Naive thymus-derived CD4-positive, alpha-beta T cell (primary cell): ENCODE measurements around the gene SMIM5. TPM values are rescaled to one million over a fixed set of nuclear protein-coding genes. Genes with fewer than 3 reads are reported as not detected.
"Not testable (repeated sequence)": the region's sequence is repeated elsewhere in the genome, so short reads cannot be mapped to it uniquely, and the experiment has no call there.

ENCODE experiments used
- ATAC-seq: fragments of 150-1000 bp; cut with Tn5 transposase; 2 replicates; pipeline ENCODE4 v1.10.0; 2021; ENCODE audit warnings: mild to moderate bottlenecking, moderate library complexity
- CTCF ChIA-PET: fragments of 350-600 bp; sonication (Branson Sonifier 250); formaldehyde crosslinking; loops from one replicate; lab custom pipeline; 2021; ENCODE audit warnings: antibody characterized with exemption; lab: Charles Lee
- POLR2A ChIA-PET: fragments of 350-600 bp; sonication (Branson Sonifier 250); formaldehyde crosslinking; loops from one replicate; lab custom pipeline; 2021; ENCODE audit warnings: antibody characterized with exemption, inconsistent platforms; lab: Charles Lee
- DNase-seq, 9 donors: peaks; one replicate each; pipeline versions ENCODE4 v3.0.0 to v3.0.0-alpha.2; 2020 to 2022; ENCODE audit warnings: mixed read lengths in 1 of 9
- H3K27ac ChIP-seq: one replicate; pipeline ENCODE4 v1.7.0; 2013; ENCODE audit warnings: mild to moderate bottlenecking, low read depth, low read length, moderate library complexity
- H3K27me3 ChIP-seq, 2 donors: one replicate each; pipeline ENCODE4 v1.7.0; 2013; ENCODE audit warnings: low read length in 2 of 2, mild to moderate bottlenecking in 2 of 2, moderate library complexity in 2 of 2; ENCODE audit not compliant: control insufficient read depth in 2 of 2, insufficient read depth in 2 of 2
- H3K36me3 ChIP-seq, 3 experiments: 1 replicate in 2 of 3; 2 replicates in 1 of 3; pipeline ENCODE4 v1.7.0; 2013; ENCODE audit warnings: low read length in 3 of 3, mild to moderate bottlenecking in 3 of 3, moderate library complexity in 1 of 3; ENCODE audit not compliant: insufficient read depth in 3 of 3, control insufficient read depth in 2 of 3
- H3K4me1 ChIP-seq, 2 donors: one replicate each; pipeline ENCODE4 v1.7.0; 2013; ENCODE audit warnings: low read length in 2 of 2, mild to moderate bottlenecking in 2 of 2, moderate library complexity in 1 of 2; ENCODE audit not compliant: control insufficient read depth in 2 of 2, insufficient read depth in 2 of 2
- H3K4me3 ChIP-seq: 2 replicates; pipeline ENCODE4 v1.7.0; 2013; ENCODE audit warnings: mild to moderate bottlenecking, low read length
- H3K9me3 ChIP-seq, 3 experiments: 1 replicate in 2 of 3; 2 replicates in 1 of 3; pipeline ENCODE4 v1.7.0; 2013; ENCODE audit warnings: low read length in 3 of 3; ENCODE audit not compliant: control insufficient read depth in 2 of 3
- H3K27ac Mint-ChIP-seq, 9 donors: one replicate each; pipeline ENCODE4 v1.8.0; 2020 to 2022; ENCODE audit warnings: mixed read lengths in 9 of 9, mild to moderate bottlenecking in 8 of 9, moderate library complexity in 5 of 9, inconsistent platforms in 2 of 9
- H3K27me3 Mint-ChIP-seq, 5 donors: one replicate each; pipeline ENCODE4 v1.8.0; 2021 to 2022; ENCODE audit warnings: mixed read lengths in 5 of 5, mild to moderate bottlenecking in 1 of 5
- H3K36me3 Mint-ChIP-seq, 5 donors: one replicate each; pipeline ENCODE4 v1.8.0; 2020 to 2022; ENCODE audit warnings: mixed read lengths in 5 of 5, mild to moderate bottlenecking in 3 of 5, inconsistent platforms in 1 of 5
- H3K4me1 Mint-ChIP-seq, 7 donors: one replicate each; pipeline ENCODE4 v1.8.0; 2020 to 2022; ENCODE audit warnings: mixed read lengths in 7 of 7, mild to moderate bottlenecking in 3 of 7, inconsistent platforms in 1 of 7
- H3K4me3 Mint-ChIP-seq, 10 donors: one replicate each; pipeline ENCODE4 v1.8.0; 2020 to 2022; ENCODE audit warnings: mild to moderate bottlenecking in 10 of 10, mixed read lengths in 10 of 10, moderate library complexity in 6 of 10, inconsistent platforms in 2 of 10
- H3K9me3 Mint-ChIP-seq, 11 donors: one replicate each; pipeline ENCODE4 v1.8.0; 2020 to 2022; ENCODE audit warnings: mixed read lengths in 11 of 11, mild to moderate bottlenecking in 4 of 11, inconsistent platforms in 1 of 11, moderate library complexity in 1 of 11
- intact Hi-C, 2 donors: fragments of 100-400 bp; cut with micrococcal nuclease; formaldehyde crosslinking; loops; one replicate each; pipeline ENCODE4 v1.15.1; 2023
- polyA plus RNA-seq, 2 donors: library from polyadenylated mRNA; unstranded; fragments of 300-500 nt; fragmentation: Illumina TruSeq; gene quantifications; one replicate each; pipeline ENCODE4 v1.2.3, GENCODE V29; 2021
- total RNA-seq, 6 experiments: library from RNA in 5 of 6; stranded (reverse) in 5 of 6; gene quantifications; 1 replicate in 5 of 6; 2 replicates in 1 of 6; pipeline ENCODE4 v1.2.3 and lab custom pipeline; 2021 to 2026

SMIM5 gene
- total and polyA plus RNA-seq, 7 experiments from 2014 or later, result 0.06 to 2.4 (median 0.82) TPM

GRCh38 chr17:75638039-75638438 is 4.8 kb downstream of the SMIM5 start:
- POLR2A ChIA-PET, H3K27ac Mint-ChIP-seq, H3K9me3 ChIP-seq, H3K27ac ChIP-seq, H3K27me3 ChIP-seq, H3K36me3 Mint-ChIP-seq, DNase-seq, H3K9me3 Mint-ChIP-seq, H3K27me3 Mint-ChIP-seq, H3K4me3 Mint-ChIP-seq, intact Hi-C loops, H3K4me3 ChIP-seq, ATAC-seq, H3K4me1 ChIP-seq: not testable (repeated sequence)
- peaks cover 0 to 23% (median 0%) of the 10 kb centered on the region in 3 experiments for H3K36me3 ChIP-seq
- H3K4me1 Mint-ChIP-seq, result peaks cover 4 to 11% (median 6%) of the 10 kb centered on the region in 7 donors
- CTCF ChIA-PET, result interaction anchor here (0.6 to 1.5 kb wide), 3 partner anchors 23 to 279 kb away, joined by 3 read pairs; no protein-coding TSS in a partner anchor

DNA sequence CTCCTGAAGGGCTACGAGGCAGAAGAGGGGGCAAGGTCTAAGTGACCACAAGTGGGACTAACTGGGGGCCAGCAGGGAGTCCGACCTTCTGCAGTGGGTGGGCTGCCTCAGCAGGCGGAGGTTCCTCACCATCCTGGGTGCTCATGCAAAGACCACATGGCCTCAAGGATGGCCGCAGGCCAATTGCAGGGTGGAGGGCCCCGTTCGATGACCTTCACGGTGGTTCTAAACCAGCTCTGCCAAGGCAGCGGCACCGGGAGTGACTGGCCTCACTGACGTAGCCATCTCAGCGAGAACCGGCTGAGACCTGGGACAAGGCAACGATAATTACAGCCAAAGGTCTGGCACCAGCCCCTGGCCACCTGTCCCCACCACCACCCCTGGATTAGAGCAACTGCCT is 5.7 kb downstream of the SMIM5 start:
- no peak overlapping the region for H3K27ac Mint-ChIP-seq
- no peaks in the 10 kb centered on the region for H3K27me3 ChIP-seq
- intact Hi-C loops, result no loop called here
- H3K4me1 ChIP-seq, result peaks cover 0 to under 1% of the 10 kb centered on the region in 2 donors
- no peak overlapping the region for H3K27ac ChIP-seq
- POLR2A ChIA-PET, result no interaction called here
- H3K9me3 Mint-ChIP-seq, result no peaks in the 10 kb centered on the region
- H3K4me3 ChIP-seq, result no peak overlapping the region
- no peaks in the 10 kb centered on the region for H3K9me3 ChIP-seq
- peaks cover 0 to 3% (median 0%) of the 10 kb centered on the region in 5 donors for H3K36me3 Mint-ChIP-seq
- DNase-seq (no peak), ATAC-seq (no peak)
- H3K4me1 Mint-ChIP-seq, result peaks cover 2 to 4% (median 2%) of the 10 kb centered on the region in 7 donors
- CTCF ChIA-PET, result no interaction called here
- peaks cover 0 to 30% (median 0%) of the 10 kb centered on the region in 3 experiments for H3K36me3 ChIP-seq
- no peaks in the 10 kb centered on the region for H3K27me3 Mint-ChIP-seq
- H3K4me3 Mint-ChIP-seq, result no peak overlapping the region

DNA sequence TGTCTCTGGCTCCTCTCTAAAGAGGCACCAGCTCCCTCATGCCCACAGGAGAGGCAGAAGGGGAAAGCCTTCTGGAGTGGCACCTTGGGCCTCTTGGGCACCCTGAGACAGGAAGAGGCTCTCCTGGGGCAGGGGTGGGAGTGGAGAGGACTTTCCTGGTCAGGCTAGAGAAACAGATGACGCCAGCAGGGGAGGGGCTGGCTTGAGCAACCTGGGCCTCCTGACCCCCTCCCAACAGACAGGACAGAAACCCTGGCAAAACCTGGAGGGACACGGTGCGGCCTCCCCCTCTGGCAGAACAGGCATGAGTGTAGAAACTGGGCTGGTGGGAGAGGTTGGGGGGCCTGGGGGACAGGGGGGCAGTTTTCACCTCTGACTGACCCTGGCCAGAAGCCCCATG is 6.1 kb downstream of the SMIM5 start:
- H3K4me3 ChIP-seq, result no peak overlapping the region
- H3K36me3 Mint-ChIP-seq, result peaks cover 0 to 3% (median 0%) of the 10 kb centered on the region in 5 donors
- no peak overlapping the region for H3K27ac ChIP-seq
- H3K9me3 ChIP-seq, result no peaks in the 10 kb centered on the region
- DNase-seq, result no peak
- no peak overlapping the region for H3K4me3 Mint-ChIP-seq
- peaks cover 0 to 30% (median 0%) of the 10 kb centered on the region in 3 experiments for H3K36me3 ChIP-seq
- H3K27ac Mint-ChIP-seq, result no peak overlapping the region
- H3K27me3 ChIP-seq, result no peaks in the 10 kb centered on the region
- POLR2A ChIA-PET, result no interaction called here
- H3K4me1 ChIP-seq, result no peaks in the 10 kb centered on the region
- CTCF ChIA-PET, result no interaction called here
- ATAC-seq, result no peak
- no peaks in the 10 kb centered on the region for H3K9me3 Mint-ChIP-seq
- intact Hi-C loops, result no loop called here
- H3K27me3 Mint-ChIP-seq, result no peaks in the 10 kb centered on the region
- H3K4me1 Mint-ChIP-seq, result peaks cover 0 to 3% (median 0%) of the 10 kb centered on the region in 7 donors

DNA sequence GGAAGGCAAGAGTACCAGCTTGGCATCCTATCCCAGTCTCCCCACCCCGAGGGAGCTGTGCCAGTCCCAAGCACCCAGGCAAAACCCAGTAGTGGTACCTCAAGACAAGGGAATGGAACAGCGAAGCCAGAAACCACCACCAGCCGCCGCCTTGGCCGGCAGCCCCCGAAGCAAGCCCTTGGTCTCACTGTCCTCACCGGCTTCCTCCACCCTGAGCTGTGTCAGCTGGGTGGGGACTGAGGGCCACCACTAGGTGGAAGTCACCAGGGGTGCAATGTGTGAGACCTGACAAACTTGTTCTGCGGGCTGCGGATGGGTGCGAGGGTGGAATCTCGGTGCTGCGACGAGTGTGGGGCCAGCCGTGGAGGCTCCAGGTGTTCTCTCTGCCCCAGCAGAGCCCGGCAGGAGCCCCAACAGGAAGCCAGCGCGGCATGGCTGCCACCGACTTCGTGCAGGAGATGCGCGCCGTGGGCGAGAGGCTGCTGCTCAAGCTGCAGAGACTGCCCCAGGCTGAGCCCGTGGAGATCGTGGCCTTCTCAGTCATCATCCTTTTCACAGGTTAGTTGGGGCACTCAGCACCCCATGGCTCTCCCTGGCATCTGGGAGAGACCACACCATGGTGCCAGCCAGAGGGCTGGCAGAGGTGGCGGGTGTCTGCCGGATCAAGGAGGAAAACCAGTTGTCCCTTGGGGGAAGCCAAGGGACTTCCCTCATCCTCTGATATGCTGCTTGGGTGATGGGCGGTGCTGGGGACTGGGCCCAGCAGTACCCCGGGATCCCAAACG is 6.7 kb downstream of the SMIM5 start:
- ATAC-seq (no peak), DNase-seq (no peak)
- no peak overlapping the region for H3K4me3 Mint-ChIP-seq
- peaks cover 0 to 3% (median 0%) of the 10 kb centered on the region in 5 donors for H3K36me3 Mint-ChIP-seq
- no peaks in the 10 kb centered on the region for H3K27me3 ChIP-seq
- no peak overlapping the region for H3K27ac Mint-ChIP-seq
- H3K27me3 Mint-ChIP-seq, result no peaks in the 10 kb centered on the region
- peaks cover 0 to 3% (median 0%) of the 10 kb centered on the region in 7 donors for H3K4me1 Mint-ChIP-seq
- peaks cover 0 to 30% (median 0%) of the 10 kb centered on the region in 3 experiments for H3K36me3 ChIP-seq
- no peak overlapping the region for H3K27ac ChIP-seq
- no peaks in the 10 kb centered on the region for H3K9me3 Mint-ChIP-seq
- intact Hi-C loops, result no loop called here
- POLR2A ChIA-PET, result no interaction called here
- H3K9me3 ChIP-seq, result no peaks in the 10 kb centered on the region
- no peaks in the 10 kb centered on the region for H3K4me1 ChIP-seq
- H3K4me3 ChIP-seq, result no peak overlapping the region
- CTCF ChIA-PET, result no interaction called here

DNA sequence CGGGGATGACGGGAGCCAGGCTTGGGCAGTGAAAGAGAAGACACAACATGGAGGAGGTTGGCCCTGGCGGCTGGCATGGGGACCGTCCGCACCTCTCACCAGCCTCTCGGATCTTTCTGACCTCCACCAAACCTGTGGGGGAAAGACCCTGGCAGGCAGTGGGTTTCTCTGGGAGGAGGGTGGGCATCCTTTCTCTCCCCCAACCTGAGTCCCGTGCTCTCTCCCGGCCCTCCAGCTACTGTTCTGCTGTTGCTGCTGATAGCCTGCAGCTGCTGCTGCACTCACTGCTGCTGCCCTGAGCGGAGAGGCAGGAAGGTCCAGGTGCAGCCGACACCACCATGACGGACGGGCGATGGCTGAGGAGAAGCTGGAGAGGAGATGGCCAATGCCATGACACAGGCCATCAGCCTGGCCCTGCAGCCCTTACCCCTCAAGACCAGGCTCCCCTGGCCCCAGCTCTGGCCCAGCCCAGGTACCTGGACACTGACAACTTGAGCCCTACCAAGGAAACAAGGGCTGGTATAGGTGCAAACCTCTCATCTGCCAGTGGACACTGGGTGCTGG is 7.4 kb downstream of the SMIM5 start:
- H3K27me3 Mint-ChIP-seq, result no peaks in the 10 kb centered on the region
- H3K4me1 Mint-ChIP-seq, result peaks cover 0 to 7% (median 0%) of the 10 kb centered on the region in 7 donors
- POLR2A ChIA-PET, result no interaction called here
- H3K36me3 ChIP-seq, result peaks cover 0 to 30% (median 0%) of the 10 kb centered on the region in 3 experiments
- no peaks in the 10 kb centered on the region for H3K9me3 ChIP-seq
- H3K27me3 ChIP-seq, result no peaks in the 10 kb centered on the region
- DNase-seq (no peak), ATAC-seq (no peak)
- intact Hi-C loops, result no loop called here
- CTCF ChIA-PET, result interaction anchor here (1.3 to 1.9 kb wide), 2 partner anchors 8 to 107 kb away, joined by 3 to 7 read pairs; no protein-coding TSS in a partner anchor
- H3K27ac Mint-ChIP-seq, result no peak overlapping the region
- H3K36me3 Mint-ChIP-seq, result peaks cover 0 to 3% (median 0%) of the 10 kb centered on the region in 5 donors
- H3K4me3 Mint-ChIP-seq, result no peak overlapping the region
- H3K4me1 ChIP-seq, result no peaks in the 10 kb centered on the region
- H3K9me3 Mint-ChIP-seq, result no peaks in the 10 kb centered on the region
- H3K27ac ChIP-seq, result no peak overlapping the region
- H3K4me3 ChIP-seq, result no peak overlapping the region

DNA sequence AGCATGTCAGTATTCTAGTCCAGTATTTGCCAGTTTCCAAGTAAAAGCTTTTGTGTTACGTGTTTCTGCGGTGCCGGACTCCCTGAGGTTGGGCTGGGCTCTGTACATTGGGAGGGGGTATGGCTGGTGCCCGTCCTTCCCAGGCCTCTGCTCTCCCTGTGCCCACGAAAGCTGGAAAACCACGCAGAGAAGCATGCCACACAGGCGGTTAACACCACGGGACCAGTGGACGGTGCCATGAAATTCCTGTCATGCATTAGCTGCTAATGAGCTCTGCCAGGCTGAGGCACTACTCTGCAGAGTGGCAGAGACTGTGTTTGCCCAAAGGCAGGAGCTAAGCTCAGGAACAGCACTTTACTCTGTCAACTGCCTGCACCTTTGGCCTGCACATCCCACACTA is 8.1 kb downstream of the SMIM5 start:
- no peak overlapping the region for H3K27ac ChIP-seq
- no peaks in the 10 kb centered on the region for H3K27me3 Mint-ChIP-seq
- no peak overlapping the region for H3K4me3 ChIP-seq
- intact Hi-C loops, result no loop called here
- H3K9me3 Mint-ChIP-seq, result no peaks in the 10 kb centered on the region
- peaks cover 0 to 30% (median 0%) of the 10 kb centered on the region in 3 experiments for H3K36me3 ChIP-seq
- no peak for DNase-seq
- ChIA-PET CTCF (interaction anchor here (1.3 to 1.9 kb wide), 2 partner anchors 9 to 106 kb away, joined by 3 to 7 read pairs; no protein-coding TSS in a partner anchor), POLR2A (no interaction called here)
- peaks cover 0 to 3% (median 0%) of the 10 kb centered on the region in 5 donors for H3K36me3 Mint-ChIP-seq
- no peak for ATAC-seq
- H3K4me1 Mint-ChIP-seq, result peaks cover 0 to 14% (median 4%) of the 10 kb centered on the region in 7 donors
- no peaks in the 10 kb centered on the region for H3K9me3 ChIP-seq
- H3K4me3 Mint-ChIP-seq, result no peak overlapping the region
- peak overlapping the region in 1 of 9 donors; percentile 18 for H3K27ac Mint-ChIP-seq
- H3K27me3 ChIP-seq, result no peaks in the 10 kb centered on the region
- H3K4me1 ChIP-seq, result no peaks in the 10 kb centered on the region
